SHP77 treated with DMSO at 0.1 percent for 48 hours (cell line): ENCODE data around the gene VEGFA.
A peak's percentile ranks its signal among the peaks of the same experiment; 100 is the strongest.

Experiments
- DNase-seq: peaks from one replicate; lab custom pipeline; 2025; lab: John Stamatoyannopoulos, UW

VEGFA gene

GRCh38 chr6:43769526-43770371, at the start of gene VEGFA:
Gene VEGFA, plus strand, starts transcription at chr6:43770211.
- DNase-seq: peak; percentile 47

GRCh38 chr6:43720999-43721398, 49.0 kb upstream of the VEGFA start:
- no peak for DNase-seq

GRCh38 chr6:43722920-43723545, 47.0 kb upstream of the VEGFA start:
- no peak for DNase-seq

DNA sequence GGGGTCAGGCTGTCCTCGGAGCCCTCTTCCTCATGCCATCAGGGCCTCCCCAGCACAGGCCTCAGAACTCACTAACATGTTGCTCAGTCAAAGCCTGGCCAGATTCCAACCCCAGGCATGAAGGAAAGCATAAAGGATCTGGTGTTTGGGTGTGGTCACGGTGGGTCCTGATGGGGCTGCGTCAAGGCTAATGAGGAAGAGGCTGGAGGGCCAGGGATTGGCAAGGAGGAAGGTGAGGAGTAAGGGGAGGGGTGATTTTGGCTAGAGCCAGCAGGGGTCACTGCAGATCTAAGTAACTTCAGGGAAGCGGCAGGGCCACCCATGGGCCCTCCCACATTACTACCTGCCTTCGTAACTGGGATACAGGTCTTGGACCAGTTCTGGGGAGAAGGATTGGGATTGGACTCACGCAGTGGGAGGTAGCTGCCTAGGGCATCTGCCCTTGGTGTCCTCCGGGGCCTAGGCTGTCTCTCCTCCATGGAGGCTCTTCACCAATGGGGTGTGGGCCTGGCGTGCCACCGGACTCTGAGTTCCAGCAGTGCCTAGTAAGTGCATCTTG, 46.2 kb upstream of the VEGFA start:
- DNase-seq: no peak

DNA sequence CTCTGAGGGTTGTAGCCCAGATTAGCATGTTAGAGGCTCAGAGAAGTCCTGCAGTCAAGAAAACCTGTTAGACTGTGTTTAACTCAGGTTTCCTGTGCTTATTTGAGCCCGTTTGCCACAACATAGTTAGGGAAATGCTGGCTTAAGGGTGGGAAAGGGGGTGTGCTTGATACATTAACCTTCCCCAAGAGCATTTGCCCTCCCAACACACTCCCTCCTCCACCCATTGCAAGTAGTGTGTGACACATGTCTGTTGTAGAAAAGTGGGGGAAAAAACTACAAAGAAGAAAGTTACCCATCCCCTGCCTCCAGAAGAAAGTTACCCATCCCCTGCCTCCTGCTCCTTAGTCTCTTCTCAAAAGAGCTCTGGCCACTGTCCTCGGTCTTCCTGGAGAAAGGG, 45.7 kb upstream of the VEGFA start:
- no peak for DNase-seq

GRCh38 chr6:43724914-43725642, 44.9 kb upstream of the VEGFA start:
- DNase-seq: no peak

GRCh38 chr6:43725643-43726580, 44.1 kb upstream of the VEGFA start:
- no peak for DNase-seq

DNA sequence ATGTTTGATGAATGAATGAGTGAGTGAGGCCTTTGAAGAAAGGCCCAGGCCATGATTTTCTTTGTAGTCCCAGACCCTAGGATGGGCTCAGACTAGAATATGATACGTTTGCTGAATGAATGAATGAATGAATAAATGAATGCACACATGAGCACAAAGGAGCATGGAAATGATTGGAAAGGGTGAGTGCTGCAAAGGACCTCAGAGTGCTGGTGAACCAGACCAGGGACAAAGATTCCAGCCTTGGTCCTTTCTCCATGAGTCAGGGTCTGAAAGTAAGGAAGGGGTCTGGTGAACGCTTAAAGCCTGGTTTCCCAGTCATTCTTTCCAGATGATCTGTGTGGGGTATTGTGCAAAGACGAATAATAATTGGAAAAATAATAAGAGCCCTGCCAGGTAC, 42.4 kb upstream of the VEGFA start:
- no peak for DNase-seq

DNA sequence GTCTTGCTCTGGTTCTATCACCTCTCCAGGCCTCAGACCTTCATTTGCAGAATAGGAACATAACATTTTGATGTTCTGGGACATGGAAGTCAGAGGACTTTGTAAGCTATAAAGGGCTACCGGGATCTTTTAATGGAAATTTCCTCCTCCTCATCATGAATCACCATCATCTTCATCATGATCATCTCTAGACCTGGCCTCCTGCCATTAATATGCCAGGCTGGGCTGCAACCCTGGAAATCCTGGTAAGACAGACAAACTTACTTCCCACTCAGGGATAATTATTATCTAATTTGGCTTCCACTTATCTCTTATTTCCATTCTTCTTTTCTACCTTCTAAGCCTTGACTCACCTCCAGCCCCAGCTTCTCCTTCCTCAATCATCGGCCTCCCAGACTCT, 41.4 kb upstream of the VEGFA start:
- no peak for DNase-seq

DNA sequence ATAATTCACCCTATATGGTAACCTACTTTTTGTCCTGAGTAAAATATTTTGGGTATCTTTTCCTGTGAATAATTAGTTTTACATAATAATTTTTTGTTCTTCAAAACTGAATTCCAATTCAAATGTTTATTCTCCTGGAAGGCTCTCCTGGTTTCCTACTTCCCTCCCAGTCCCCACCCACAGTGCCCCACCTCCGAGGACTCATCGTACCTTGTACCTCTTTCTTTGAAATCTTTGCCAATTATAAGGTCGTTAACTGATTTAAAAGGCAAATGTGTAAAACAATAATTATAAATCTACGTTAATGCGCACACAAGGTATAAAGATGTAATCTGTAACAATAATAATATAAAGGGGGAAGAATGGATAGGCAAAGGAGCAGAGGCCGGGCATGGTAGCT, 40.5 kb upstream of the VEGFA start:
- DNase-seq: no peak

GRCh38 chr6:43730634-43731033, 39.4 kb upstream of the VEGFA start:
- no peak for DNase-seq

DNA sequence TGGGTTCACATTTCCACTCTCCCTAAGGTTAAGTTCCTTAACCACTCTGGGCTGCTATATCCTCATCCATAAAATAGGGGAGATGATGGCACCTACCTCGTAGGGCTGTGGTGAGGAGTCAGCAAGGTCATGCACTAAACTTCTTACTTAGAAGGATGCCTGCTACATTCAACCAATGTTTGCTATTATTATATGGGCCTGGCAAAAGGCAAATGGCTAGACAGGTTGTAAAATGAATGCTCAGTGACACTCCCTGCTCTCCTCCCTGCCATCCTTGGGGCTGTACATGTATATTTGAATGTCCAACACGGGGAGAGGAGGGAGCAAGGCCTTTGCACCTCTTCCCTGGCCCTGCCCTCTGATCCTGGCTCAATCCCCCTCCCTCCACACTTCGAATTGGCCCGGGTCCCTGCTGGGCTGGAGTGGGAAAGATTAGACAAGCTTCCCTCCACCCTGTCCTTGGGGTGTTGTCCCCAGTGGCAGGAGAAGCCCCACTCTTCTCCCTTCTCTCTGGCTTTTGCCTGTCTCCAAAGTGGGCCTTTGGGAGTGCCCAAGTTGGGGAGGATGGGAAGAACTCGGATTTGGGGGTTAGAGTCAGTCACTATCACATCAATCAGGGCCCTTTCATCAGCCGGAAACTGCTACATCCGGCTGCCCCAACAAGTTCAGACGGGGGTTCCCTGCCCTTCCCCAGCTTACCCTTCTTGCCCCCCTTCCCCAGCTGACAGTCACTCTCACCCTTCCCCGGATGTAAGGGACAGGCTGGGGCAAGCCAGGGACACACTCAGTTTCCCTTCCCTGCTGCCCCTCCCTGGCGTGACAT, 36.3 kb upstream of the VEGFA start:
- DNase-seq: no peak

DNA sequence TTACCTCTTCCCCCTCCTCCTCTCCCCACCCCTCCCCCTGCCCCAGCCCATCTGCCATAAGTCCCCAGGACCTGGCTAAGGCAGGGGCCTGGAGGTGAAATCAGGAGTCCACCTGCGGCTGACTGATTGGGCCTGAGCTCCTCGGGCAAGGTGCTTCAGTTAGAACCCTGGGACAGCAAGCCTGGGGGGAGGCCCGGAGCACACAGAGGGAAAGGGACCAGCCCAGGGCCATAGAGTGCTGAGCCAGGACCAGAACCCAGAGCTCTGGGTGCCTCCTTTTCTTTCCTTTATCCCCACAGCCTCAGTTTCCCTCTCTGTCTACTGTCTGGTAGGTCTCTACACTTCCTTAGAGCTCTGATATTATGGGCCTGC, 35.7 kb upstream of the VEGFA start:
- no peak for DNase-seq

DNA sequence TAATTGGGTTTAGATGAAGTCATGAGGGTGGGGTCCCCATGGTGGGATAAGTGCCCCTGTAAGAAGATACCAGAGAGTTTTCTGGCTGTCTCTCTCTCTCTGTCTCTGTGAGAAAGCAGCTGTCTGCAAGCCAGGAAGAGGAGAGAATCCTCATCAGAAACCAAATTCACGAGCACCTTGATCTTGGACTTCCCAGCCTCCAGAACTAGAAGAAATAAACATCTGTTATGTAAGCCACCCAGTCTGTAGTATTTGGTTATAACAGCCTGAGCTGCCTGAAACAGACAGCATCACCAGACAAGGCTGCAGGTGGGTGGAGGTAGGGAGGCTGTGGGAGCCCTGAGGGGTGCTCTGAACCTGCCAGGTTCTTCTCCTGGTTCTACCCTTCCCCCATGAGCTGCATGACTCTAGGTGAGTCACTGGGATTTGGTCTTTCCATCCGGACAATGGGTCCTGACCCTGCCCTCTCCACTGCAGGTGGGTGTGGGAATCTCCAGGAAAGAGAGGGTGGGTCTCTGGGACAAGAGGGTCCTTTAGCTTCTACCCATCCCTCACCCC, 34.3 kb upstream of the VEGFA start:
- DNase-seq: no peak

DNA sequence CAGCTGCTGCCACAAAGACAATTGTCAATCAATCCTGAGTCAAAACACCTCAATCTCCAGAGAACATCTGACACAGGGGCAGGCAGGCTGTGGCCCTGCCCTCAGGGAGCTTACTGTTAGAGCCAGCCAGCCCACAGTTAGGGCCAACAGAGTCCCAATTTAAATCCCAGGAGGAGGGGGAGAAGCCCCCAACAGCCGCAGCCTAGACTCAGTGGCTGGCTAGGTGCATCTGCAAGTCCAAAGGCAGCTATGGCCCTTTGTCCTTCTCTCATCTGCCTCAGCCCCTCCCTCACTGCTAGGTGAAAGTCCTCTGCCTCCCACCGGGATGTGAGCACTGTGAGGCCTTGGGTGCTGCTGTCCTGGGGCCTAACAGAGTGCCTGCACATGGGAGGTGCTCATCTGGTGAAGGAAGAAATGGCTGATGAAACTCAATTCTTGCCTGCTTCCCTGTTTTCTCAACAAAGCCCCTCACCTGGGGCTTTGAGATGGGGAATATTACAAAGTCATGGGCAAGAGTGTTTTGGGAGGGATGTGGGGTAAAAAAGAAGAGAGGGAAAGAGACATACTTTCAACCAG, 33.7 kb upstream of the VEGFA start:
- DNase-seq: no peak

GRCh38 chr6:43736844-43737243, 33.2 kb upstream of the VEGFA start:
- no peak for DNase-seq

- no peak for DNase-seq
These were observed 32.5 kb upstream of the VEGFA start for GRCh38 chr6:43737272-43738081.

- no peak for DNase-seq
These were observed 31.7 kb upstream of the VEGFA start for GRCh38 chr6:43738267-43738676.
